GM21390 (cell line): ENCODE results near the gene NXPH2.

ENCODE experiments used
- ATAC-seq: cut with Tn5 transposase; IDR thresholded peaks from one replicate; pipeline ENCODE4 v1.9.1; 2021; ENCODE audit not compliant: unreplicated experiment

Gene NXPH2

DNA sequence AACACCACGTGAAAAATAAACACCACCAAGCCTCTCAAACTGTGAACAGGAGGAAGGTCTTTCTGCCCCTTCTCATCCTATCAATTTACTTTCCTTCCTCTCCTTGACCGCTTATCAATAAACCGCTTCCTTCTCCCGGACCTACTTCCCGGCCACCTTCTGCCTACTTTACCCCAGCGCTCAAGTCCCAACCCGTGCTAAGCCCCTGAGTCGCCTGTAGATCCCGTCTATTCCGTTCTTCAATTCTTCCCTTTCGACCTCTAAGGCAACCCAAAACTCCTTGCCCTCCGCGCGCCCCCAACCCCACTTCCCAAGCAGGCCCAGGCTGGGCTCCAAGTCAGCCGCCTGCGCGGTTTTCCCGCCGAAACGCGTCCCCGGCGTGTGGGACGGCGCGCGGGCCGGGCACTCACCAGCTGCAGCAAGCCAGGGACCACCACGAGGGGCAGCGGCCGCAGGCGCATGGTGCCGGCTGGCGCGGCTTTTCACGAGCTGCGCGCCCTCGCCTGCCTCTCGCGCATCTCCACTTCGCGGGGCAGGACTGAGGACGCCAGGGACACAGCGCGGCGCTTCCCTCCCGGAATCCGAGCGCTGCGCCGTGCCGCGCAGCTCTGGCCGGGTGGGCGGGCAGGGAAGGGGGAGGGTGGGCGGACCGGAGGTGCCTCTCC lies at the start of gene NXPH2:
Gene NXPH2 (minus strand): TSS at position 610 of the 665 bp plus-strand sequence. CDS start 149 bp downstream, at position 461.
- ATAC-seq, result no peak

DNA sequence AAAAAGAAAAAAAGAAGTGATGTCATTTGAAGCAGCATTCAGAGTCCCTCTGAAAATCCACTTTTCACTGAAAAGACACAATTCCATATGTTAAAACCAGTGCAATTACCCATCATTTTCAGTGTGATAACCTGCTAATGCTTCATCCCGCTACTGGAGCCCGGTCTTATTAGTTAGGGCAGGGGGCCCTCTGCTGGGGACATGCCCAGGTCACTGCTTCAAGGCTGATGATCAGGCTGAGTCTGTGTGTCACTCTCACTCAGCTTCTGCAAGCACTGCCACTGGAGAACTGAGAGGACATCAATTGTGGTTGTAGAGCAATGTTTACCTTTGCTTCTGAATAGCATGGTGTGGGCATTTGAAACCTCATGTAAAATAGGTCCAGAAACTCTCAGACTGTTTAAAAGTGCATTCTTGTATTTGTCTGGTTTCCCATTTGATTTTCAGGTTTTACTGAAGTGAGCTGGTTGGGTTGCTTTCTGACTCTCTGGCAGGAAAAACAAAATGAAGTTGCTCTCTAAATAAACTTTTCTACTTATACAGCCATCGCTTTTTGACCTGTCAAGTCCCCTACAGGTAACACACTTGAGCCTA lies 49.2 kb upstream of the NXPH2 start:
- peak; percentile 79 for ATAC-seq

DNA sequence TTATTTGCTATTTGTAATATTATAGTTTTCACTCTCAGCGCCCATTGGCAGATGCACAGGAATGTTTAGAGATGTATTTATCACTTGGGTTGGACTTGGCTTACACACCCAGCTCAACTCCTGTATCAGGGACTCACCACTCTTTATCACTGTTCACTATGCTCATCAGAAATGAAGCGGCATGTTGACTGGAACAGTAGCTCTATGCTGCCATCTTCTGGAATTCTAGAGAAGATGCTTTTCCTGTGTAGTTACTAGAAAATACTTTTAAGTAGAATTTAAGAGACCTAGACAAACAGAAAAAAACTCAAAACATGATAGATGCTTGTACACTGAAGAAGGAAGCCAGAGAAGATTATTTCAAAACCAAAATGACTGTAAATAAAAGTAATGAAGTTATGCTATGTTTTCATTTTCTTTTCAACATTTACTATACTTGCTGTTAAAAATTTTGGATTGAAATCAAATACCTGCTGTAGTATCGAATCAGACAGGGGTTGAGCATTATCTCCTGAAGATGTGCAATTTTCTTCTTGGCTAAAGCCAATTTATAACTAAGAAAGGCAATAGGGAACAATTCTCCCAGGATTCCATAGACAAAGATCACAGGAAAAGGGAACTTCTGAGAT lies 47.4 kb upstream of the NXPH2 start:
- ATAC-seq, result peak; percentile 78

DNA sequence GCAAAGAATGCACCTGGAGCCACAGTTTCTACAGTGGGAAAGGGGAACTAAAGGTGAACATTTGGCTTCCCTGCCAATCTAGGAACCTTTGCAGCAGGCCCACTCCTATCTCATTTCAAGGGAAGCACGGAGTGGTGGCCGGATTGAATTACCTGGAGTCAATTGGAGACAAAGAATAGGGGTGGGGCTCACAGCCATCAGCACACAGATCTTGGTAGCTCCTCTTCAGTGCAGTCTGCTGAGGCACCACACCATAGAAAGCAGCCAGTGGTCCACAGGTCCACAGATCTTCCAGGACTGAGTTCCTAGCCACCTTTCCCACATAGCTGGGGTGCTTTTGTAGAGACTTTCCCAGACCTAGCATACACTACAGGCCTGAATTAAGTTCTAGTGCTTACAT lies 43.5 kb upstream of the NXPH2 start:
- no peak for ATAC-seq

DNA sequence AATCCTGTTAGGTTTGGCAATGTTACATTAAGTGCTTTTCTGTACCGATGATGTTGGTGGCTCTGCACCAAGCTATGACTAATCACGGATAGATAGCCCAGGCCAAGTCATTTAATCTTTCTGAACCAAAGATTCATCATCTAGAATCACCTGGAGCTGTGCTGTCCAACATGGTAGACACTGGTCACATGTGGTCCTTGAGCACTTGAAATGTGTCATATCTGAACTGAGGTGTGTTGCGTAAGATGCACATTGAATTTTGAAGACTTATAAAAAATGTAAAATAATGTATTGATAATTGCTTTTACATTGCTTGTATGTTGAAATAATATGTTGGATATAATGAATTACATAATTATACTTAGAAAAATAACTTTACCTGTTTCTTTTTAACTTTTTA lies 39.8 kb upstream of the NXPH2 start:
- ATAC-seq, result no peak

DNA sequence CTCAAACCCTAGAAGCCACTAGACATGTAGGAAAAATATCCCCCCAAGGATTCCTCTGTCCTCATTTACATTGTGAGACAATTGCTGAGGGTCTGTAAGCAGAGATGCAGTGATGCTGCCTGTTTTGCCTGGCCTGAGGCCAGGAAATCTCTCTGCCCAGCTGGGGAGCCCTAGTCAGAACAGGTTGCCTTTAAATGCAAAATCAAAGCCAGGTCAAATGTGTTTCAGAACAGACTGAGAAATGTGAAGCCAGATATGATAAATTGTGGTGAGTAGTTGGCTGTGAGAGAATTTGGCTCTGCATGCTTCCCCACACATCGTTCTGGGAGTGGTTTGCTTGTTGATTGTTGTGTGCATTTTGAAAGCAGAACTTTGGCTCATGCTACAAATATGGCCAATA lies 38.4 kb upstream of the NXPH2 start:
- ATAC-seq, result no peak

DNA sequence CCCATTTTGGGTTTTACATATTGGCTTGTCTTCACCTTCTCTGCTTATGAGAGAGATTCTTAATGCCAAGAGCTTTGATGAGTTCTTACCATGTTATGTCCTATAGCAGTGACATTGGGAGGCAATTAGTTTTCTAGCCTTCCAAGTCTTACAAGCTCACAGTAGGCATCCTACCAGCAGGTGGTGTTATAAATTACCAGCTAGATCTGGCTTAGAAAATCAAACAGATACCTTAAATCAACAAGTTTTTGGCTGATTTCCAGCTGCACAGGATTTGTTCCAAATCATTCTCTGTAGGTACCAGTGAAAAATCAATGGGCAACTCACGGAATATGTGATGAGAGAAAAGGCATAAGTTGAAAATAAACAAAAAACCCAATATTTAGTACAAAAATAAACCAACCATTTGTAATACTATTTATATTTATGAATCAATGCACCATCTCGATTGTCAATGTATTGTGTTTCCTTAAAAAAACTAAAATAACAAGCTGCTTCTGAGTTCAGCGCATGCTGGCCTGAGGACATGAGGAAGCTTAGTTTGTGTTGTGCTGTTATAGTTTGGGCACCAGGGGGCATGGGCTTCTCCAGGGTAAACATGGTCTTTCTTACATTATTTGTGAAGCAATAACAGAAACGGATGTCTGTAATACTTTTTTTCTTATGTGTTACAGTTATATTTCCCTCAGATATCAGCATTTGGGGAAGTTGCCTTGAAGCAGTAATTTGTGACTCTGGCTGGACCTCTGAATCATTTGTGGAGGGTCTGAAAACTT lies 34.1 kb upstream of the NXPH2 start:
- ATAC-seq, result no peak

DNA sequence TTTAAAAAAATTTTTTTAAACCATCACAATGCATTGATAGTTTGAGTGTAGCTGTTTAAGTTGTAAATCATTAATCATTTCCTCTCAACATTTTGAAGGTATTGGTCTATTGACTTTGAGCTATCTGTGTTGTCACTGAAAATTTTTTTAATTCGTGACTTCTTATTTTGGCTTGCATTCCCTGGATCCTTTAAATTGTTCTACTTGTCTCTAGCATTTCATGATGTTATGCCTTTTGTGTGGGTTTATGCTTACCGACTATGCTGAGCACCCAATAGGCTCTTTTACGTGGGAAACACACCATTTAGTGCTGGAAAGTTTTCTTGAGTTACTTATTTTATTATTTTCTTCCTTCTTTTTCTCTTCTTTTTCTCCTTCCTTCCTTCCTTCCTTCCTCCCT lies 31.2 kb upstream of the NXPH2 start:
- no peak for ATAC-seq

DNA sequence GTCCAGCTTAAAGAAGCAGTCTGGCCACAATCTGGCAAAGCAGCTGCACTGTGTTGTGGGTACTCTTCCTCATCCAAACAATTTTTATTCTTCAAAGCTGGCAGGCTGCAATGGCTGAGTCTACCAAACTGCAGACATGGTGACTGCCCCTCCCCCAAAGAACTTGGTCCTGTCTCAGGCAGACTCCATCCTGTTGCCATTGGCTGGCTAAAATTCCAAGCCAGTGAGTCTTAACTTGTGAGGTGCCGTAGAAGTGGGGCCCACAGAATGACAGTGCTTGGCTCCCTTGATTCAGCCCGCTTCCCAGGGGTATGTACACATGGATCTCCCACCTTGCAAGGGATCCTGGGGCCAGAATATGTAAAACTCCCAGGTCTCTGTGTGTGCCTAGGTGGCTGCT lies 14.5 kb upstream of the NXPH2 start:
- ATAC-seq, result no peak

DNA sequence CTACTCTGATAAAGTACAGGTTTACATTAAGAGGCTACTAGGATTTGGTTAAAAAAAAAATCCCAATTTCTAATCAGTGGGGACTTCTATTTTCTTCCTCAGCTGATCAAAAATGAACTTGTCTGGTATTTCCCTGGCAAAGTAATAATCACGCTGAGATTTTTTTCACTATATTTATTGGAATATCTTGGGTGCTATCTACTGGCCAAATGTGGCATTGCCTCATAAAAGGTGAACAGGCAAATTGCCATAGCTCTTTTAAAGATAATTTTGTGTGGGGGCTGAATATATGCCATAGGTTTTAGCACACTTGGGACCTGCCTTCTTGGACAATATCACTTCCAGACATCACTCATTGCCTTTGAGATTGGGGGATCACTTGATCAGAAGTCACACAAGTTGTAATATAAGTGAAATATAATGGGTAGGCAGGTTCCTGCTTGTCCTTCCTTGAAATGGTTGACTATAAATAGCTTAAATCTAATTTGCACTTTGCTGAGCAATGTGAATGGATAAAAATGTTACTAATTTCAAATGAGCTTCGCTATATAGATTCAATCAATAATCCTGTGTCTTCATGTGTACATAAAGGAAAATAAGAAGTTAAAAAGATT lies 7.0 kb upstream of the NXPH2 start:
- peak; percentile 66 for ATAC-seq

DNA sequence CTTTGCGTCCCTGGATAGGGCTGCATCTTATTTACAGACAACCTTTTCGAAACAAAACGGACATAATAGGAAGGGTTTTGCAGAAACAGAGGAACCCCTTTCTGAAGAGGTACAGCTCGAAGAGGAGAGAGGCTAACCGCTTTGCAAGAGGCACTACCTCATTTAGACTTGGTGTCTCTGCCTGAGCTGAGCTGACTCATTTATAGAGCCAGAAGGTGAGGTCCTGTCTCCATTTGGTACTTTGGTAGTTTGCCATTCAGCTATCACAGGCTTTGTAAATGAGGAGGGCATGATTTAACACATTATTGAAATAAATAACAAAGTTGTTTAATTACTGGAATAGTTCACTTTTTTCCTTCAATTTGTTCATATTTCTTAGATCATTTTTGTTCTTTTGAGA lies 2.2 kb upstream of the NXPH2 start:
- no peak for ATAC-seq

DNA sequence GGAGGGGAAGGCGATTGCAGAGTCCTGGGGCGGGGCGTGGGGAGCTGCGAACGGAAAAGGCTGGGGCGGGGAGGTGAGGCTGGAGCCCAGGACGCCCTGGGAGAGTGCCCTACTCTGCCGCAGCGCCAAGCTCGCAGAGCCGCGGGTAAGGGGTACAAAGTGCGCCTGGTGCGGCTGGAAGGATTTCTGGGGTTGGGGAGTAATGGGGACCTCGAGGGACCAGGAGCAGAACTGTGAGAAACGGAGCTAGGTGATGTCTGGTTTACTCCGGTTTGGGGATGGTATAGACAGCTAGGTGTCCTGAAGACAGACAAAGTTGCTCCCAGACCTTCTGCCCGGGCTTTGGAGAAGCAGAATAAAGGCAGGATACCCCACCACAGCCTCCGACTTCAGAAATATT lies 718 bp upstream of the NXPH2 start:
- no peak for ATAC-seq

DNA sequence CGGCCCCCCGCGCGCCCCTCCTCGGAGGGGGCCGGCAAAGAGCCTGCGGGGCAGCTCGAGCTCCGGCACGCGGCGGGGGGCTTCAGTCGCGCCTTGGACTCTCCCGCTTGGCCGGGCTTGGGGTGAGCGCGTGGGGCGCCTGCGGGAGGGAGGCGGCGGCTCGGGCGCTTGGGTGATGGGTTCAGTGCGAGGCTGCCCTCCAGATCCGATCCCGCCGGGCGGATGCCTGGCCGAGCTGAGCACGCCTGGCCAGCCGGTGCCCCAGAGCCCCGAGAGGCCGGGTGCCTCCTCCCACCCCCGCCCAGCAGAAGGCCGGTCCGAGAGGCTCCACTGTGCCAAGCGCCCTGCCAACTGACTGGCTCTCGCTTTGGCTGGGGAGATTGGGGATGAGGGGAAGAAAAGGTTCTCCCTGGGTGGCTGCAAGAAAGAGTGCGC lies 273 bp upstream of the NXPH2 start:
- no peak for ATAC-seq

DNA sequence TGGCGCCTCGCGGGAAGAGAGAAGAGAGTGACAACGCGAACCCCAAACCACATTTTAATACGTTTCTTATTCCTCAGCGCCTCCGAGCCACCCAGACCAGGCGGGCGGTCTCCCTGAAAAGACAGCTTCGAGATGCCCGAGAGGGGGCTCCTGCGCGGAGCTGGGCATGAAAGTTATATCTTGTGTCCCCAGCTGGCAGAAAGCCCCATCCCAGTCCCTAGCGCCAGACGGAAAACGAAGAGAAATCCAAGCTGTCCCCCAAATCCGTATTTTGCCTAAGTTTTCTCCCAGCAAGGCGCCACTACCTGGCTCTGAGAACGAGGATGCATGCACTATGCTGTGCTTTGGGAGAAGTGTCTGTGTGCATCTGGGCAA lies 797 bp downstream of the NXPH2 start:
- no peak for ATAC-seq

DNA sequence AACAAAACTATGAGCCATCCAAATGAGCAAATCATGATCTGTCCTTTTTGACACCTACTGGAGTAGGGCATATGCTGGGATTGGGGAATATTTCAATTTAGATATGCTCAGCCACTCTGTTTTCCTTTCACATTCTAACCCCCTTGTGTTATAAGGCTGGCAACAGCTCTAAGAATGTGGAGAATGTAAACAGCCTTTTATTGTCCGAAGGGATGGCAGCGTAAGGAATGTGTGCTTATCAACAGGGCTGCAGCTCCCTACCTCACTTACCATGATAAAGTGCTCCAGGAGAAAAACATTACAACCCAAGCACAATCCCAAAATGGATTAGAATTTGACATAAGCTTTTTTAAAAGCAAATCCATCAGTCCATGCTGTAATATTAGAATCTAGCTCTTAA lies 2.2 kb downstream of the NXPH2 start:
- ATAC-seq, result no peak

DNA sequence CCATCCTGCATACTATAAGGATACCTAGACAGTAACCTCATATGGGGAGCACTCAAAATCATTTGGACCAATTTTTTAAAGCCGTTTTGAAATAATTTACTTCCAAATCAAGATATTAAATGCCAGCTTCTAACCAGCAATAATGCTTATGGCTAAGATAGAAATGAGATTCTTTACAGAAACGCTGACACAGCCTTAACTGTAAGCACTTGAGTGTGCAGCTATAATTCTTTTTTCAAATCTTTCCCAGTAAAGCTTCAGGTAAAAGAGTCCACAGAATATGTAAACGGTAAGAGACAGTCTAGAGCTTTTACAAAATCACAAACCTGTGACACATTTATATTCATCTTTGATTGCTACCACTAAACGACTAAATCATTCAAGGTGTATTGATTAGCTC lies 4.5 kb downstream of the NXPH2 start:
- ATAC-seq, result no peak

DNA sequence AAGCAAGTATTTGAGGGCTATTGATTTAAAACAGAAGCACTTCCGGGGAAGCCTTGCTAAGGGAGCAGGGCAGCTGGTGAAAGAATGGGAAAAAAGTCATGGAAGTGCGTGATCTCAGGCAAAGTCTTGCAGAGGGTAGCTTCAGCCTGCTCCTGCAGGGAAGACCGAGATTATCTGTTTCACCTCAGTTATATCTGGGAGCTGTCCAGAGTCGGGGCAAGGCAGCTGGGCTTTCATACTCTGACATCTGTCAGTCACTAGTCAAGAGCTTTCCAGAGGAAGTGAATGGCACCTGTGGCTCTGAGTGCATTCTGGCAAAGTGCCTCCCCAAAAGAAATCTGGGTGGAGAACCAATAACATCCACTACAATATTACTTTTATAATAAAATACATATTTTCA lies 8.7 kb downstream of the NXPH2 start:
- ATAC-seq, result no peak

DNA sequence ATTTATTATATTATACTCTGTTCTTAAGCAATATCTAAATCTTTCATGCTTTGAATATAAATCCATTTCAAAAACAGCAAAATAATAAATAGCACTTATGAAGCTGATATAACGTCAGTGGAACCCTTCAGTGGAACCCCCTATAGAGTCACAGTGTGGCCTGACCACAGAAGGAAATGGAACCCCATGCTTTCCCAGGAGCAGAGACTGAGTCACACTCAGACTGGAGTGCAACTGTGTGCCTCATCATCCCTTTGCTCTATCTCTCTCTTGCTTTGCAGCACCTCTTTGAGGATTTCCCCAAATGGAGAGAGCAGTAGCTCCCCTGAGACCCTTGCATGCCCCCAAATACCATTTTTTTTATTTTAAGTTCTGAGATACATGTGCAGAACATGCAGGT lies 13.1 kb downstream of the NXPH2 start:
- no peak for ATAC-seq

DNA sequence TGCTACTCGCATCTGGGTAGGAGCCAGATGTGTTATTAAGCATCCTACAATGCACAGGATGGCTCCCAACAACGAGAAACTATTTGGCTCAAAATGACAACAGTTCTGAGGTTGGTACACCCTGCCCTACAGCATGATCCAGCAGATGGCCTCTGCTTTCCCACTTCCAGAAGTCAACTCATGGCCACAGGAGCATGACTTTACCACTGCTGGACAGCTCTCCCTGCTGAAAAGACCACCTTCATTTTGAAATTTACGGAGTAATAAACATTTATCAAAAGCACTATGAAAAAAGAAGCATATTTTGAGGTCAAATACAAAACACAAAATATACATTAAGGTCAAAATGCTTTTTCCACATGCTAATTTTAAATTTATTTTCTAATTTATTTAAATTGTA lies 13.7 kb downstream of the NXPH2 start:
- no peak for ATAC-seq

DNA sequence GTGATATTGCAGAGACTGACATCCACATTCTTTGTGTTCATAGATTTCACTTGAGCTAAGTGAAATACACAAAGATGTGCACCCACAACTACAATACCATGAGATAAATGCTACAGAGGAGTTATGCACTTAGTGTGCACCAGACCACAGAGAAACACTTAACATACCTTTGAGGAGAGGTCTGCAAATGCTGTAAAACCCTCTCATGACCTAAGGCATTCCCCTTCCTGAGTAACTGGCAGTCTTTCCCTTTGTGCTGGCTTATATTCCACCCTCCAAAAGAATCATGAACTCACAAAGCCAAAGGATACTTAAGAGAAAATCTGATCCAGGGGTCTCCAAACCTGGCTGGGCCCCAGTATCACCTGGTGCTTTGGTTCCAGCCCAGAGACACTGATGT lies 16.2 kb downstream of the NXPH2 start:
- no peak for ATAC-seq

DNA sequence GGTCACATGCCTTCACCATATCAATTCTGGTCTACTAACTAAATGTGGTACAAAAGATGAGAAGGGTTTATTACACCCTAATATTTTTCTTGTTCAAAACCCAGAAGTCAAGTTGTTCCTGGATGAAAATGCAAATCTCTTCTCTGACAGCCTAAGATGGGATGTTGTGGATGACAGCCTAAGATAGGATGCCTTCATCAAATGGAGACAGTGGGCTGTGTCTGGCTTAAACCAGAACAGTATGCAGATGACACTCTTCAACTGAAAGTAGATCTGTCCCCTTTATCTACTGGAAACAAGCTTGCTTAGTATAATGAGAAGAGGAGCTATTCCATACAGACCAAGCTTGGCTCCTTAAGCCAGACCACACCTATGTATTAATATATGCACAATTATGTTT lies 17.7 kb downstream of the NXPH2 start:
- no peak for ATAC-seq

DNA sequence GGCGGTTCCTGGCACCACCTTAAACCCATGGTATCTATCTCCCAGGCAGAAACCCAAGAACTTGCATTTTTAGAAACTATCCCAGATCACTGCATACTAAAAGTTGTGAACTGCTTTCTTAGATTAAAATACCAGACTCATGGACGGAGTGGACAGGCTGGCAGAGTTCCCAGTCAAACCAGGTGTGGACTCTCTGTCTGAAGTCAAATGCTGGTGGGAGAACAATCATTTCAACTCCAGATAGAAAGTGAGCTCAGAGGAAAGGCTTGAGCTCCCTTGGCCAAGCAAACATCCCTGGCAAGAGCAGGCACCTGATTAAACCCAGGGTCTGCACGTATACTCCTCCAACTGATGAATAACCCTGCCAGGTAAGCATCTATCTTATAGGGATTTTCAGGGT lies 19.5 kb downstream of the NXPH2 start:
- no peak for ATAC-seq
